Measurements from ENCODE around the gene PARD3.
"Not testable (repeated sequence)": the region's sequence is repeated elsewhere in the genome, so short reads cannot be mapped to it uniquely, and the experiment has no call there.

Gene PARD3

DNA sequence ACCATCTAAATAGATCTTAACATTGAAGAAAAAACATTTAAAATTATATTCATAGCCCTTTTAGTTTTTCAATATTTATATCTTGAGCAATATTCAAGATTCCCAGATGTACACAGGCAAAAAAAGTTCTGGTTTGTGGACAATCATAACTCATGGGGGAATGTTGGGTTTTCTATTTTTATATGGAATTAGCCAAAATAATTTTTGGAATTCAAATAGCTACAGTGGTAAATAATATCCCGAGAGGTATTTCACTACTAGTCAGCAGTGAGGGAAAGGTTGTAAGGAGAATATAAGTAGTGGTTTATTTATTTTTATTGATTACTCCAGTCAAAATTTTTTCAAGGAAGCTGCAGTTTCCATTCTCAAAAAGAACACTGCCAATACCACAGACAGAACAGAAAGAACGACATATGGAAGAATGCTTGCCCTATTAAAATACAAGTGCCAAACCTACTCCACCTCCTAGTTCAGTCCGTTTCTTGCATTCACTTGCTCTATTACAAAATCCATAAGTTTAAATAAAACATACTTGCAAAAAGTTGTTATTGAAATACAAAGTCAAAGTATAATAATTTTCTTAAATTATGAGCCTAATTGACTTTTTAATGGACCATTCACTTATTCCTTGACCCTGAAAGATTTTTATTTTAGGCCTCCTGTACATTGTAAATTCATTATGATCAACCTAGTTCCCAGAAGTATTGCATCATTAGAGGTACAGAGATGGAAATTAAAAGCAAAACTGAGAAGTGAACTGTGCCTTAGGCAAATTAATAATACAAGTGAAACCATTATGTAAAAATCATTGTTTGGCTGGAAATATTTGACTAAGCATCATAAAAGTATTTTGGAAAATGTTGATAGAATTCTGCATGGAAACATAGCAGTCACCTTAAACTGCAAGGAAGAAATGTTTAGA lies 533.2 kb downstream of the PARD3 start:
- DNase-seq = no peak

DNA sequence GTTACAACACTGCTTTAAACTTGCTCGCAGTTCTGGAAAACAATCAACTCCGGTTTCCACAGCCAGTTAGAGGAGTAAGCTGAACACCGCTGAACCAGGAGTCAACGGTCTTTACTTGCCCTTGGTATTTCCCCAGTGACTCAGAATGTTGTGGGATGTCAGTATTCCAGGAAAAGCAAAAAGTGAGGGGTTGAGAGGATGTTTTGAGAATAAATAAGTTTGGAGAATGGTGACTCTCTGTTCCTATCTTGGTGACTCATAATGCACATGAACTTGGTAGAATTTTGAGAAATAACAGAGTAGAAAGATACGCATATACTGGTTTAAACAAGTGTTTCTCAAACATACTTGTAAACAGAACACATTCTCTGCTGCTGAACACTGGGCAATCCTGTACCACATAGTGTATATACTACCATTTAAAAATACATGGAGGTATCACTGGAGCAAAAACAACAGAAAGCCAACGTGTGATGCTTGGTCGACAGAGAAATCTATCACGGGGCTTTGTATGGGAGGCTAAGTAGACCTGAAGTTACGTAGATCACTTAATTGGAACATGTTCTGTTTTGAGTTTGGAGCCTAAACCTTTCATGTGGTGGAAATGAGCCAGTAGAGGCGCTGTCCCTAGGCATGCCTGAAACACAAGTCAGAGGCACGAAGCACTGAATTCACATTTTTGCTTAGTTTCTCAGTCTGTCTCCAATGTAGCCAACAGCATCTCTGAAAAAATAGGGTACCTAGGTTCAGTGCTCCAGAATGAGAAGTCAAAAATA lies 534.3 kb downstream of the PARD3 start:
- DNase-seq = no peak

DNA sequence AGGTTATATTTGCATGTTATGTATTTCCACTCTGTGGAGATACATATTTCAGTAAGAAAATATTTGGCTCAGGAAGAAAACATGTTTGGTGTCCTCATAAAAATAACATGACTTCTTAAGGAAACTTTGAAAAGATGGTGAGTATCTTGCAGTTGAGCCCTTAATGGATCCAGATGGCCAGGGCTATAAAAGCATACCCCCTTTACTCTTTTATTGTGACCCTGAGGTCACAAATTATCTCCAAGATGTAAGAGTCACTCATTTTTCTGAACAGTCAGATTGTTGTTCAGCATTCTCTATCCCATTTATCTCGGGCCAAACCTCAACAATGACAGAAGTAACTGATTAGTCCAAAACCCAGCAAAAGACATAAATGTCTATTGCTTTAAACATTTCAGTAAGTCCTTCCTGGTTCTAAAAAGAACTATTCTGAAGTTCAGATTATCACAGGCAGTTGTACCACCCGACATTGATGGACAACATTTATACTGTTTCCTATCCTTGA lies 539.4 kb downstream of the PARD3 start:
- DNase-seq = no peak

DNA sequence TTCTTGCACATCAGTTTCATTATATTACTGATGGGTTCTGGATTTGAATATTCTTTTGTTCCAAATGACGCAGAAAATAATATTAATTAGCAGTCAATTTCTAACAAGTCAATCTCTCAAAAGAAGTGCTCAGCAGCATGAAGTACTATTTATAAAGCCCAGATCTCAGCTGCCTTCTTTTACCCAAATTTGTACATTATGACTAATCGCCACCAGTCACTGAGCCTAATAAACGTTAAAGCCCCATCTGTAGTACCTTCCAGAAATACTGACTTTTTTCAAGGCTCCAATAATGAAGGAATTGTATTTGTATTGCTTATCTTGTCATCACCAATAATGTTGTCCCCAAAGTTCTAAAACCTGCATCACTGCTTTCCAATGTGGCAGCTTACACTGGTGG lies 540.2 kb downstream of the PARD3 start:
- DNase-seq = no peak

DNA sequence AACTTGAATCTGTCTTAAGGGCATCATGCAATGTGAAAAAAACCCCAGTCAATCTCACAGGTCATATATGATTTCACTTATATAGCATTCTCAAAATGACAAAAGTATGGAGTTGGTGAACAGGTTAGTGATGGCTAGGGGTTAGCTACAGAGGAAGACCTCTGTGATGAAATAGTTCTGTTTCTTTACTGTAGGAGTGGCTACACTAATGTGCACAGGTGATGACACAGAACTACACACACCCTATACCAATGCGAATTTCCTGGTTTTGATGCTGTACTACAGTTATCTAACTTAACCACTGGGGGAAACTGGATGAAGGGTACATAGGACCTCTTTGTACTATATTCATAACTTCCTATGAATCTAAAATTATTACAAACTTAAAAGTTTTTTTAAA lies 541.8 kb downstream of the PARD3 start:
- no peak for DNase-seq

DNA sequence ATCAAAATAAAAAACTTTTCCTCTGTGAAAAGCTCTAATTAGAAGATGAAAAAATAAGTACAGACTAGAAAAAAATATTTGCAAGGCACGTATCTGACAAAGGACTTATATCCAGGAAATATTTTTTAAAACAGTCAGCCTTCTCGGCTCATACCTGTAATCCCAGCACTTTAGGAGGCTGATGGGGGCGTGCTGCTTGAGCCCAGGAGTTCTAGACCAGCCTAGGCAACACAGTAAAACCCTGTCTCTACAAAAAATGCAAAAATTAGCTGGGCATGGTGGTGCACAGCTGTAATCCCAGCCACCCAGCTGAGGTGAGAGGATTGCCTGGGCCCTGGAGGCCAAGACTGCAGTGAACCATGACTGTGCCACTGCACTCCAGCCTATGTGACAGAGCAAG lies 542.8 kb downstream of the PARD3 start:
- DNase-seq = no peak

DNA sequence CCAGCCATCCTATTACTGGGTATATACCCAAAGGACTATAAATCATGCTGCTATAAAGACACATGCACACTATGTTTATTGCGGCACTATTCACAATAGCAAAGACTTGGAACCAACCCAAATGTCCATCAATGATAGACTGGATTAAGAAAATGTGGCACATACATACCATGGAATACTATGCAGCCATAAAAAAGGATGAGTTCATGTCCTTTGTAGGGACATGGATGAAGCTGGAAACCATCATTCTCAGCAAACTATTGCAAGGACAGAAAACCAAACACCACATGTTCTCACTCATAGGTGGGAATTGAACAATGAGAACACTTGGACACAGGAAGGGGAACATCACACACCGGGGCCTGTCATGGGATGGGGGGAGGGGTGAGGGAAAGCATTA lies 546.7 kb downstream of the PARD3 start:
- DNase-seq = not testable (repeated sequence)

DNA sequence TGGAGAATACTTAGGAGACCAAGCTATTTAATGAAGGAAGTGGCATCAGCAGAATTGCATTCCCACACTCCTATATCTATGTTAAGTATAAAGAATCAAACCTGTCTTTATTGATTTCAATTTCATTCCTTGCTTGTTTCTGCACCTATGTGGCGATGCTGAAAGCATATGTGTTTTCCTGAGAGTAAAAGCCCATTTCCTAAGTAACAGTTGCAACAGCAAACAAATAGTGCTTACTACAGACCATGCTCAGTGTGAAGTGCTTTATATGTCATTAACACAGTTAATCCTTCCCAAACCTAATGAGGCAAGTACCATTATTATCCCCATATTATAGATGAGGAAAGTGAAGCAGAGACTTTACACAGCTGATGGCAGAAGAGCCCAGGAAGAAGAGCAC lies 552.1 kb downstream of the PARD3 start:
- no peak for DNase-seq

DNA sequence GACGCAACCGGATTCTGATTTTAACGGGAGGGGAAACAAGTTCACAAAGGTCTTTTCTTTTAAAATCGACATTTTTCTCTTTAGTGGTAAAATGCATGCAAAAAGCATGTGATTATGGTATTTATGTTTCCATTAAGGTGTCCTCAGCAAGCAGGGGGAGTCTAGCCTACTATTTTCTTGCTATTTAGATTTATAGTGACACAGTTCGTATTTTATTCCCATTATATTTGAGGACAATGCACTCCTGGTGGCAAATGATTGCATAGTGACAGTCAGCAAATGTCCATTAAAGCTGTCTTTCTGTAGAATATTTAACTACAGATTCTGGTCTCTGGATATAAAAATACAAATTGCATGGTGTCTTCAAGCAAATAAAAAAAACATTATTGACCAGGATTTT lies 554.2 kb downstream of the PARD3 start:
- DNase-seq = no peak

DNA sequence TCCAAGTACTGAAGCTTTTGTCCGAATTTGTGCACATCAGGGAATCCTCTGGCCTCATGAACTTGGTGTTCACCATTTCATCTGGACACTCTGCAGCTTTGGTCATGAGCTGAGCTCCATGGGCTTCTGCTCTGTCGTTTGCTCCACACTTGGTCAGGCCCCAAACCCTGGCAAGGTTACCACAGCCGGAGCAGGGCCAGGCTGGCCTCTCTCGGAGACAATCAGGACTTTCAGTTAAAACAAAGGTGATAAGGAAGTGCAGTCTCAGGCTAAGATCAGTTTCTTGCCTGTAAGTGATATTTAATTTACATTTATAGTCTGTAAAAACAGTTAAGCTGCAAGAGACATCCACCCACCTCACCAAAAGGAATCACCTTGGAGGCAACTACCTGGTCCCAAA lies 558.9 kb downstream of the PARD3 start:
- no peak for DNase-seq

DNA sequence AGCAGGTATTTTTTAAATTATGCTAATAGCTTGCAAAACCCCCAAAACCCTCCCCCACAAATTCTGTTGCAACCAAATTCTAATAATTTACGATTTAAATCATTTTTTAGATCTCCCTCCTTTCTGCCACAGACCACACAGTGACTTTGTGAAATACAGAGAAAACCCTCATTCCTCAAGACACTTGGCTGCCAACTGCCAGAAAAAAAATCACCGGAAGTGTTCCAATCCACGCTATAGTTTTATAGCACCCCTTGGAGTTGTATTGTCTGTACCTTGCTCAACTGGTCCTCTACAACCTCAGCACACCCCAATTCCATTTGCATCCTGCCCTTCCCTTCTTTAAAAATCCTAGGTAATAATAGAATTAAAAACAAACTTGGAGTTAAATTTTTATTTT lies 560.1 kb downstream of the PARD3 start:
- DNase-seq = no peak

DNA sequence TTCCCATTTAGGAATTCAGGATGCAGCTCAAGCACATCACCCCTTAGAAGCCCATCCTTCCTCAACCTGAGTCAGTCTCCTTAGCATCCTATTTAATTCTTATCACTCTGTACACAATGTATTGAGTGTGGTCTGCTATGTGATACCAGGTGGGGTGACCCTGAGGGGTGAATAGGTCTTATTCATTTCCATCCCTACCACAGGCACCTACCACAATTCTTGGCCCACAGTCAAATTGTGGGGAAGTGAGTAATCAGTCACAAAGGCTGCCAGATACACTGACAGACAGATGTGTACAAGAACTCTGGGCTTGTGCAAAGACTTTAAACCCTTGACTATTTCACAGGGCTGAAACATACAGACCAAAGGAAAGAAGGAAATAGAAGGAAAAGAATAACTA lies 560.5 kb downstream of the PARD3 start:
- DNase-seq = no peak

DNA sequence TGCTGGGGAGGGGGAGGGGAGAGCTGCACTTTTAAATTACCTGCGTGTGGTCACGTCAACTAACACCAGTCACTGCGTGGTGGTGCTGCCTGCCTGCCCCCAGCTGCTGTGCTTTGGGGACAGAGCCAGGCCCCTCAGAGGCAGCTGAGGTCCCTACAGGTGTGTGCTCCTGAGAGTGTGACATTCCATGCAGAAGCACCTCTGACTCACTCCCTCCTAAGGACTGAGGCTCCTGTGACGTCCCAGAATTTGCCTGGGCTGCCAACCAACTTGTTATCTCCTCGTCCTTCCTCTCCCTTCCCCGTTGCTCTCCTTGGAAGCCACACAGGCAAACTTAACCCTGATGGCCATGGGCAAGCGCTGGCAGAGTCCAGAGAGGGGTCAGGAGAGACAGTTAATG lies 563.0 kb downstream of the PARD3 start:
- DNase-seq = no peak

DNA sequence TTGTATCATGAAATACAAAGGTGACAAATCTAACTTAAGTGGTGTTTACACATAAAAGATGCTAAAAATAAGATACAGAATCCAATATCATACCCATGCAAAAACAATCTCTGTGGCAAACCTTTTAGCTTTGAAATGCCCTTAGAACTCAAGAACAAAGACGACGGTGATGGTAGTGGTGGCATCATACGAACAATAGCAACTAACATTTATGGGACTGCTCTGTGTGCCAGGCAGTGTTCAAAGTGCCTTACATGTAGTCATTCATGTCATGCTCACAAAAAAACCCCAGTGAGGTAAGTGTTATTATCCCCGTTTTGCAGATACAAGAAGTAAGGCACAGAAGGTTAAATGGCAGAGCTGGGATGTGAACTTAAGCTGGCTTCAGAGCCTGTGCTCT lies 563.9 kb downstream of the PARD3 start:
- no peak for DNase-seq

DNA sequence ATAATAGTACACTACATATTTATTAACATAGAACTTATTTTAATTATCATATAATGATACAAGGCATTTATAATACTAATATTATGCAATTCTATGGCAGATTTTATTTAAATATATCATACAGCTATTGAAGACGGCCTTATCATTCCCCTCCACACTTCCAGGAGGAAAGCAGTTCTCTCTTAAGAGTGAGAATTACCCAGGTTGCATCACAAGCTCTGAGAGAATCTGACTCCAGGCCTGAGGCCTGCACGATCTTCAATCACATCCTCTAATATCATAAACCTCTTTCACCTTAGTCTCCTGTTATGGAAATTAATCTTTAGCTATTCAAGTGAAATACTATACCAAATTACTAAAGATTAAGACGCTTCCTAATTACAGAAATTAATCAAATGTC lies 564.4 kb downstream of the PARD3 start:
- DNase-seq = no peak

DNA sequence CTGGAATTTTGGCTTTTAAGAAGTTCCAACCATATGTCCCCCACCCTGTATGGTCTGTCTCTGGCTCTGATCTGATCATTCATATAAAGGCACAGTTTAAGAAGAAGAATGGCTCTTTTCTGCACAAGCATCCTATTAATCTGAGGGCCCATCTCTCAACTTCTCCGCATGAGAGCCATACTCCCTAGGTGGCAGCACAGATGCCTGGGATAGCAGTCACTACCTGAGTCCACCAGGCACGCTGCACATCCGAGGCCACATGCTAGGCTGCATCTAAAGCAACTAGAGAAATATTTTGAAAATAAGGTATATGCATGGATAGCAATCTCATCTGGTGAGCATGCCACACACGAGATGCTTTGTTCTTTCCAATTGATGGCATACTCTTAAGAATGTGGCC lies 565.5 kb downstream of the PARD3 start:
- no peak for DNase-seq

DNA sequence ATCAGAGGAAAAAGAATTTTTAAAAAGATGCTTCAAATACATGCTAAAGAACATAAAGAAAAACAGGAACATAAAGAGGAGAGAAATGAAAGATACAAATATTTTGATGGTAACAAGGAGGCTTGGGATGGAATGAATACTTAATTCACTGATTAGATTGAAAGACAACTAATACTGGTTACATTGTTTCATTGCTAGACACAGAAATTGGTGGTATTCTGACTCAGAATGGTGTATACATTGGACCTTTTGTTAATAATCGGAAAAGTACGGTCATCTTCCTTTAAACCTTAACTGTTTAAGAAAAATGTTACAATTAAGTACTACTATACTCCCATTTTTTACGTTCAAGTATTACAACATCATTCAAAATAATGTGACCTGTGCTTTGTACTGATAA lies 567.5 kb downstream of the PARD3 start:
- no peak for DNase-seq

DNA sequence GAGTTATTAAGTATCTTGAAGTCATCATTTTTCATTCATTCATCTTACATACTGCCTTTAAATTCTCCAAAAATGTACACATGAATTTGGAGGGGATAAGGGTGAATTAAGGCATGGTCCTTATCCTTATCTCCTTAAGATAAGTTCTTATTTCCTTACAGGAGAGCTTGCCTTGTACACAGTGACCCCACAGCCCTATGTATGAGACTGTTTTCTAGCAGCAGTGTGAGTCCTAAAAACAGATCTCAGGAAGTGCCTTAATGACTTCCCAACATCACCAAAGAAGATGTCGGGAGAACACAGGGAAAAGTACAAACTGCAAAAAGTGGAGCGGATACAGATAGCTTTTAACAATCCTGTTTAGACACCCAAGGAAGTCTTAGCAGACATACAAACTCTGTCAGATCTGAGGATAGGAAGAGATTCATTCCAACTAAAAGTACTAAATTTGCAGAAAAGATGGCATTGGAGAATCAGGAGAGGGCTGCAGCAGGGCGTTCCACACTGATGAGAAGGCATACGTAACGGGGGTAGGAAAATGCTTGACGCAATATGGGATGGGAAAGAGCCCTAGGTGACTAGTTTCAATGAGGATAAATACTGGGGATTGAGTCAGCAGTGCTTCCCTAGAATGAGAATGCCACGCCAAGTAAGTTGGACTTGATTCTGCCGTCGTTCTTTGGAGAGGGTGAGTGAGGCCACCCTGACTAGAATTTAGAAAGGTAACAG lies 570.2 kb downstream of the PARD3 start:
- DNase-seq = no peak

DNA sequence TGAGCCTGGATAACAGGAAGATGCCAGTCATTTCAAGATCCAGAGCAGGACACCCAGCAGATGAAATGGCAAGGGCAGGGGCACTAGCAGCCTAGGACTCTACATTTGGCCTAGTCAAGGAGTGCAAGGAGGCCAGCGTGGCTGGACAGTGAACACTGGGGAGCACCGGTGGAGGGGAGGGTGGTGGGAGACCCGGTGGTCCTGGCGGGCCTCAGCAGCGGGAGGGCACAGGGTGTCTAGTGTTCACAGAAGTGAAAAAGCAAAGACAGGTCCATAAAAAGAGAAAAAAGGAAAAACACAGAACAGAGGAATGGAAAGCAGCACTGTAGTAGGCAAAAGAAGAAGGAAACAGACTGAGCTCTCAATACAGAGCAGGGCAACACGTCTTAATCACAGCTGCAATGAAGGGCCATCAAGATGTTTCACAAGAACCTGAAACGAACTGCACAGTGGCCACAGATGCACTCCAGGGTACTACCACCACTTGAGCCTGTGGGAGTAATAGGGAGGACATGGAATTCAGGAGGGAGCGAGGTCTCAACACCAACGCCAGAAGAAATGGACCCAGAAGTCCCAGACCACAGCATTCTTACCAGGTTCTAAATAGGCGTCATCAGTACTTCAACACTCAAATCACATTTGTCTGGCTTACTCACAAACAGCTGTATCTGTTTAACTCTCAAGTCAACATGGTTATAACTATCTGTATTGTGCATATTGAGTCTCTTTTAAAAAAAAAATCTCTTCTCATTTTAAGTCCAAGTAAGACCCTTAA lies 573.7 kb downstream of the PARD3 start:
- DNase-seq = no peak

DNA sequence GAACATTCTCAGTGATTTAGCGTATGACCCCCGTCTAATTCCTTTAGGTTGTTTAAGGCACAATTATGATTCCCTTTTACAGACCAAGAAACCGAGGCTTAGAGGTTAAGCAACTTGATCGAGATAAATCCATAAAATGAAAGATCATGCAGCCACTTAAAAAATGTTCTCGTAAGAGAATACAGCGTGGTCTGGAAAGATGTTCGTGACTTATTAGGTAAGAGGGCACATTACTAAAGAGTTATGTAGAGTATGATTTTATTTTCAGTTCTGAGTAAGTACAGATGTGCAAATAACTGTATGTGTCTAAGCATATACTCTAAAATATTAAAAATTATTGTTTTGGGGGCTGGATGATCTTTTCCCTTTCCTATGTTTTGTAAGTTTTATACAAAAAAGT lies 575.1 kb downstream of the PARD3 start:
- no peak for DNase-seq

DNA sequence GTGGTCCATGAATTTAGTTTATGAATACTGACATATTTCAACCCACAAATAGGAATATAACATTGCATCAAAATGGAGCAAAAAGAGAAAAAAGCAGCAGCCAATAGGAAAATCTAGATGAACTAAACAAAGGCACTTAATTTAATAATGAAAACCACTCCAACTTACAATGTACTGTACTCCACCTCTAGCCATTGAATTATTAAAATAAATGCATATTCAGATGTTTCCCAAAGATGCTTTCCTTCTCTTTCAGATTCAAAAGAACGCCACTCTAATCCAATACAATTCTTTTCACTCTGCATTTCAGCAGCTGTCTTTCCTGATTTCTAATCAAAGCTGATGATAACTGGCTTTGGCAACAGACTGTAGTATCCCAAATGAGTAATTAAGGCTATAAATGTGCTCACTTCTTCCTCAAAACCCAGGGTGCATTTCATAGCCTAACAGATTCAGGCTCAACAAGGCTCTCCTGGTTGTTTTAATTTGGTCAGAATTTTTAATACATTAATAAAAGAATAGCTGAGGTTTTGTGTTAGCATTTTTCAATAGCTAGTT lies 577.1 kb downstream of the PARD3 start:
- no peak for DNase-seq

DNA sequence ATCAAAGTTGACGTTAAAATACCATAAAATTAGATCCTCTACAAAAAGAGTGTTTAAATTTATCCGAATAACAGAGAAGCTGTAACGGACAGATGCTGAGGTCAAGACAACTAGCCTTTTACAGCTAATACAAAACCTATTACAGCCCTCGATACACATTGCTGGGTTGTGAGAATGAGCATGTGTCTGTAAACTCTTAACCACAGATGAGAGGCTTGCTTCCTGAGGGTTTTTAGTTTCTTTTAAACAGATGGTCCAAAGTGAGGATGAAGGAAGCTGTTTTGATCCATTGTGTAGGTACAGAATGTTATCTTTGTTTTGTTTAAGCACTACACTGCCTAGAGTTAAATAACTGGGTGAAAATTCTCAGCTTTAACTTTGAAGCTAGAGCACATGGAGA lies 578.2 kb downstream of the PARD3 start:
- DNase-seq = no peak

Data from activated CD4-positive, alpha-beta T cell treated with anti-CD3 and anti-CD28 coated beads, Interleukin-2, amount 50 U/mL, for 4 hours (primary cell).